Measurements from ENCODE around the gene KAT6B. TPM values are rescaled to one million over a fixed set of nuclear protein-coding genes. Genes with fewer than 3 reads are reported as not detected.

KAT6B gene
- total and polyA plus RNA-seq, 2 donors (not counting 1 experiment from before 2014, with no cell fraction given): 3.9 to 37.8 TPM

GRCh38 chr10:74831518-74832120 is 5.2 kb downstream of the KAT6B start:
- Histone ChIP-seq H3K79me2 (ENCODE audit: control insufficient read depth, insufficient read depth, low read length) (peaks cover 48% of the 10 kb centered on the region), H3K27me3 (ENCODE audit: control insufficient read depth, insufficient read depth, low read length) (no peaks in the 10 kb centered on the region), H3K9ac (ENCODE audit: insufficient read depth, low read length) (no peak overlapping the region), H3K9me3 (ENCODE audit: control insufficient read depth, insufficient read depth, low read depth, low read length) (no peaks in the 10 kb centered on the region), H3K4me2 (ENCODE audit: extremely low read depth, insufficient read depth, low read length) (no peak overlapping the region), H3K4me3 (replicated peaks in 1 of 4; ENCODE audit: control extremely low read depth in 1 of 4, insufficient read depth in 1 of 4, low read depth in 3 of 4, low read length in 4 of 4) (no peak overlapping the region), H4K20me1 (ENCODE audit: control insufficient read depth, extremely low read depth, insufficient read depth, low read length) (no peaks in the 10 kb centered on the region), H3K4me1 (ENCODE audit: control insufficient read depth, extremely low read depth, insufficient read depth, low read length) (peaks cover 5% of the 10 kb centered on the region), H3K36me3 (ENCODE audit: control insufficient read depth, insufficient read depth, low read length) (no peaks in the 10 kb centered on the region), H3K27ac (ENCODE audit: insufficient read depth, low read length) (no peak overlapping the region), H2AFZ (ENCODE audit: low read length) (no peak overlapping the region)
- DNase-seq (ENCODE audit: low read depth in 2 of 2): no peak
- no peak for TF ChIP-seq CTCF (conservative IDR thresholded peaks at IDR 0.05 in 1 of 2, IDR thresholded peaks at IDR 0.05 in 1 of 2; ENCODE audit: low read depth in 1 of 2, low read length in 2 of 2)
- no peak for TF ChIP-seq EZH2 (IDR thresholded peaks at IDR 0.05; ENCODE audit: low read length, missing control alignments)

GRCh38 chr10:74835963-74836362 is 9.6 kb downstream of the KAT6B start:
- Histone ChIP-seq H3K4me2 (ENCODE audit: extremely low read depth, insufficient read depth, low read length) (no peak overlapping the region), H3K27ac (ENCODE audit: insufficient read depth, low read length) (no peak overlapping the region), H3K27me3 (ENCODE audit: control insufficient read depth, insufficient read depth, low read length) (no peaks in the 10 kb centered on the region), H3K79me2 (ENCODE audit: control insufficient read depth, insufficient read depth, low read length) (peaks cover 29% of the 10 kb centered on the region), H3K9me3 (ENCODE audit: control insufficient read depth, insufficient read depth, low read depth, low read length) (no peaks in the 10 kb centered on the region), H2AFZ (ENCODE audit: low read length) (no peak overlapping the region), H3K4me1 (ENCODE audit: control insufficient read depth, extremely low read depth, insufficient read depth, low read length) (no peaks in the 10 kb centered on the region), H4K20me1 (ENCODE audit: control insufficient read depth, extremely low read depth, insufficient read depth, low read length) (no peaks in the 10 kb centered on the region), H3K9ac (ENCODE audit: insufficient read depth, low read length) (no peak overlapping the region), H3K36me3 (ENCODE audit: control insufficient read depth, insufficient read depth, low read length) (no peaks in the 10 kb centered on the region), H3K4me3 (replicated peaks in 1 of 4; ENCODE audit: control extremely low read depth in 1 of 4, insufficient read depth in 1 of 4, low read depth in 3 of 4, low read length in 4 of 4) (no peak overlapping the region)
- no peak for TF ChIP-seq CTCF (conservative IDR thresholded peaks at IDR 0.05 in 1 of 2, IDR thresholded peaks at IDR 0.05 in 1 of 2; ENCODE audit: low read depth in 1 of 2, low read length in 2 of 2)
- TF ChIP-seq EZH2 (IDR thresholded peaks at IDR 0.05; ENCODE audit: low read length, missing control alignments): no peak
- no peak for DNase-seq (ENCODE audit: low read depth in 2 of 2)

GRCh38 chr10:74836877-74837276 is 10.5 kb downstream of the KAT6B start:
- no peak overlapping the region for H2AFZ ChIP-seq (ENCODE audit: low read length)
- no peak overlapping the region for H3K9ac ChIP-seq (ENCODE audit: insufficient read depth, low read length)
- no peaks in the 10 kb centered on the region for H4K20me1 ChIP-seq (ENCODE audit: control insufficient read depth, extremely low read depth, insufficient read depth, low read length)
- no peaks in the 10 kb centered on the region for H3K4me1 ChIP-seq (ENCODE audit: control insufficient read depth, extremely low read depth, insufficient read depth, low read length)
- peak in 1 of 2 donors; percentile 39 for DNase-seq (ENCODE audit: low read depth in 2 of 2)
- TF ChIP-seq EZH2 (IDR thresholded peaks at IDR 0.05; ENCODE audit: low read length, missing control alignments) (no peak), CTCF (conservative IDR thresholded peaks at IDR 0.05 in 1 of 2, IDR thresholded peaks at IDR 0.05 in 1 of 2; ENCODE audit: low read depth in 1 of 2, low read length in 2 of 2) (no peak)
- no peak overlapping the region for H3K4me3 ChIP-seq (replicated peaks in 1 of 4; ENCODE audit: control extremely low read depth in 1 of 4, insufficient read depth in 1 of 4, low read depth in 3 of 4, low read length in 4 of 4)
- H3K79me2 ChIP-seq (ENCODE audit: control insufficient read depth, insufficient read depth, low read length): peaks cover 22% of the 10 kb centered on the region
- no peaks in the 10 kb centered on the region for H3K36me3 ChIP-seq (ENCODE audit: control insufficient read depth, insufficient read depth, low read length)
- H3K27me3 ChIP-seq (ENCODE audit: control insufficient read depth, insufficient read depth, low read length): no peaks in the 10 kb centered on the region
- H3K4me2 ChIP-seq (ENCODE audit: extremely low read depth, insufficient read depth, low read length): no peak overlapping the region
- no peak overlapping the region for H3K27ac ChIP-seq (ENCODE audit: insufficient read depth, low read length)
- no peaks in the 10 kb centered on the region for H3K9me3 ChIP-seq (ENCODE audit: control insufficient read depth, insufficient read depth, low read depth, low read length)

Data from fibroblast of lung (primary cell).